HG03439 (cell line): ENCODE results near the gene TAMALIN.

ENCODE experiments used
- ATAC-seq: cut with Tn5 transposase; IDR thresholded peaks from one replicate; pipeline ENCODE4 v1.9.1; 2021; ENCODE audit warnings: mild to moderate bottlenecking, moderate library complexity; ENCODE audit not compliant: unreplicated experiment

TAMALIN gene

DNA sequence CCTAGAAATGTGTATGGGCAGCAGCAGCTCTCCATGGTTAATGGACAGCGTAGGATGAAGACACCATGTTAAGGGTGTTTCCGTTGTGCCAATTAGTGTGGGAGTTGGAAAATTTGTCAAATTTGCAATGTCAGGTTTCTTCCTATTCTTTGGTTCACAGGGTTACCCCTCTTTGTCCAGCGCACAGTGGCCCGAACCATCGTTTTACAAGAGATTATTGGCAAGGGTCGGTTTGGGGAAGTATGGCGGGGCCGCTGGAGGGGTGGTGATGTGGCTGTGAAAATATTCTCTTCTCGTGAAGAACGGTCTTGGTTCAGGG, 26.0 kb upstream of the TAMALIN start:
- no peak for ATAC-seq

DNA sequence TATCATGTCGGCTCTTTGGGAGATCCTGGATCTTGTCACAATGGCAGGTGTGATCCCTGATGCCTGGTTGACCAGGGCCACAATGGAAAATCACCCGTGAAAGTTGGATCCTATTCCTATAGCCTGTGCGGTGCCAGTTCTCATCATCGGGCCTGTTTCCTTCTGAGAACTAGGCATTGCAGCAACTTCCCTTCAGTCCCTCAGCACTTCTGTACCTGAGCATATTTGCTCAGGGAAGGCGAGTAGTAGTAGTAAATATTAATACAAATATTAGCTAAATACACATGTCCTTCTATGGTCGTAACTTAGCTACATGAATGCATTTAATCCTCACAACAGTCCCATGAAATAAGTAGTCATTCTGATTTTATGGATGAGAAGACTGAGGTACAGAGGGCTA, 22.1 kb upstream of the TAMALIN start:
- no peak for ATAC-seq

DNA sequence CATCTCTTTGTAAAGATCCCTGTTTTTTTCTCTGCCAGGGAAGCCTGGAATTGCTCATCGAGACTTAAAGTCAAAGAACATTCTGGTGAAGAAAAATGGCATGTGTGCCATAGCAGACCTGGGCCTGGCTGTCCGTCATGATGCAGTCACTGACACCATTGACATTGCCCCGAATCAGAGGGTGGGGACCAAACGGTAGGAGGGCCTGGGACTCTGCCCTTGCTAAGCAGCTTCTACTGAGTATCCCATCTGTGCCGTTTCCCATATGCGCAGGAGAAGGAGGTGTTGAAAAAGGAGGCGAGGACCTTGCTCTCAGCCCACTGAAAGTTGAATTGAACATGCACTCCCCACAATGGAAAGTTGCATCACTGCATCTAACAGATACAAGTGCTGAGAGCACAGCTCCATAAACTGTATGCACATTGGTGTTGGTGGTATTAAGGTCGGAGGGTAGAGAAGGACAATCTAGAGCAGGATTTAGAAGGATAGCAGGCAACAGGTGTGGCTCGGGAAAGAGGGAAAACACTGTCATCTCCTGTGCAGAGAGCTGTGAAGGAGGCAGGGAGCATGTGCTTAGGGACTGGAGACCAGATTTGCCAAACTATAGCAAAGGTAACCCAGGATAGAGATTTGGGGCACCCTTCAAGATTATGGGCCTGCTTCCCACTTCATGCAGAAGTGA, 21.5 kb upstream of the TAMALIN start:
- ATAC-seq, result no peak

DNA sequence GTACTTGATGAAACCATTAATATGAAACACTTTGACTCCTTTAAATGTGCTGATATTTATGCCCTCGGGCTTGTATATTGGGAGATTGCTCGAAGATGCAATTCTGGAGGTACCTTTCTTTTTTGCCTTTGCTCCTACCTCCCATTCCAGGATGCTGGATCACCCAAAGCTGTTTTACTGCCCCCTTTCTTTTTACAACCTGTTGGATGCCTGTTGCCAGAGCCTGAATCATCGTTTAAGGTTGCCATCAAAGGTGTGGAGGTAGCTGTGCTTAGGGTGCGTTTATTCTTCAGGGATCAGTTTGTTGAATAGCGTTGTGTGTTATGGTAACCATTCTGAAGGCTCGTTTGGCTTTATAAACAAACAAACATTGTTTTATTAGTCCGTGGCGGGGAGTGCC, 19.9 kb upstream of the TAMALIN start:
- ATAC-seq, result no peak

DNA sequence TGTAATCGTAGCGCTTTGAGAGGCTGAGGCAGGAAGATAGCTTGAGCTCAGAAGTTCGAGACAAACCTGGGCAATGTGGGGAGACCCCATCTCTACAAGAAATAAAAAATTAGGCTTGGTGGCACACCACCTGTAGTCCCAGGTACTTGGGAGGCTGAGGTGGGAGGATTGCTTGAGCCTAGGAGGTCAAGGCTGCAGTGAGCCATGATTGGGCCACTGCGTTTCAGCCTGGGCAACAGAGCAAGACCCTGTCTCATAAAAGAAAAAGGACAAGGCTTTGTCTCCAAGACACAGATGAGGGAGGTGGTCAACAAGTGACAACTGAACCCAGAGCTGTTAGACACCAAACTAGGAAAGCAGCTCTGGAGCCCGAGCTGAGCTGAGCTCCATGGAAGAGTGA, 14.5 kb upstream of the TAMALIN start:
- no peak for ATAC-seq

DNA sequence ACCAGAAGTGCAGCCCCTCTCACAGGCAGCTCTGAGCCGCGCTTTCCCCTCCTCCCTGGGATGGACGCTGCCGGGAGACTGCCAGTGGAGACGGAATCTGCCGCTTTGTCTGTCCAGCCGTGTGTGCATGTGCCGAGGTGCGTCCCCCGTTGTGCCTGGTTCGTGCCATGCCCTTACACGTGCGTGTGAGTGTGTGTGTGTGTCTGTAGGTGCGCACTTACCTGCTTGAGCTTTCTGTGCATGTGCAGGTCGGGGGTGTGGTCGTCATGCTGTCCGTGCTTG, 12.3 kb upstream of the TAMALIN start:
- no peak for ATAC-seq

DNA sequence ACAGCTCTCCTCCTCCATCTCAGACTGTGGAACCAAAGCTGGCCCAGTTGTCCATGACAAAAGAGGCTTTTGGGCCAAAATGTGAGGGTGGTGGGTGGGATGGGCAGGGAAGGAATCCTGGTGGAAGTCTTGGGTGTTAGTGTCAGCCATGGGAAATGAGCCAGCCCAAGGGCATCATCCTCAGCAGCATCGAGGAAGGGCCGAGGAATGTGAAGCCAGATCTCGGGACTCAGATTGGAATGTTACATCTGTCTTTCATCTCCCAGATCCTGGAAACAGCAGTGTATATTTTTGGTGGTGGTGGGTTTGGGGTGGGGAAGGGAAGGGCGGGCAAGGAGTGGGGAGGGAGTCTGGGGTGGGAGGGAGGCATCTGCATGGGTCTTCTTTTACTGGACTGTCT, 11.8 kb upstream of the TAMALIN start:
- no peak for ATAC-seq

DNA sequence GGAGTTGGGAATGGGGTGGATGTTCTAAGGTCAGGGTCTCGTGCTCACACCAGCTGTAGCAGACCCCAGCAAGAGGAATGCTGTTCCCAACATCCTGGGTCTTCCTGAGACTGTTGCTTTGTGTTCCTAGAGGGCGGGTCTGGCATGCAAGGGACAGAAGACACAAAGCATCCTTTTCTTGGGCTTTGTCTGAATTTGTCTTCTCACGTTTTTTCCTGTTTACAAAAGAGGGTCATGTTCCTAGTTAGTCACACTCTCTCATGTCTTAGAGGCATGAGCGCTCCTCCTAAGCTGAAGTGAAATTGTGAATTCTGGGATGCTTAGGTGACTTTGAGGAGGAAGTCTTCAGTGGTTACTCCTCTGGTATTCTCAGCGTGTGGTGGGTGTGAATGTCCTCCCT, 9.6 kb upstream of the TAMALIN start:
- ATAC-seq, result no peak

DNA sequence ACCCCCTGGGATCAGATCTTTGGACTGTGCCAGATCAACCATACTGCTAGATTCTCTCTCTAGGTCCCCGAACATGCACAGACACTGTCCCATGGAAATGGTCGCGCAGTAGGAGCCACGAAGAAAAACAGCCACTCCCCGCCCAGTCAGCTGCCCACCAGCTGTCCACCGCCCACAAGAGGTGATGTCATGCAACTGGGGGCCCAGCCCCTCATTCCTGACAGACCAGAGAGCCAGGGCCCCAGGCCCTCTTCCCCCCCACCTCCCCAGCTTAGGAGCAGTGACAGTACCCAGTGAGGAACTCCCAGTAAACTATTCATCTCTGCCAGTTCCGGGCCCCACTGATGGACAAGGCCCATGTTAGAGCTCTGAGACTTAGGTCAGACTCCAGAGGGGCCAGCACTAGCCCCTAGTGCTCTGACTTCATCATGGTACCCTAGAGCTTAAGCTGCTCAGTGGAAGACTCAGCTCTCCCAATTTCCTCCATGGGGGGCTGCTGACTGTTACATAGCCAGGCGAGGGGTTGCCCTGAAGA, 3.7 kb upstream of the TAMALIN start:
- no peak for ATAC-seq

DNA sequence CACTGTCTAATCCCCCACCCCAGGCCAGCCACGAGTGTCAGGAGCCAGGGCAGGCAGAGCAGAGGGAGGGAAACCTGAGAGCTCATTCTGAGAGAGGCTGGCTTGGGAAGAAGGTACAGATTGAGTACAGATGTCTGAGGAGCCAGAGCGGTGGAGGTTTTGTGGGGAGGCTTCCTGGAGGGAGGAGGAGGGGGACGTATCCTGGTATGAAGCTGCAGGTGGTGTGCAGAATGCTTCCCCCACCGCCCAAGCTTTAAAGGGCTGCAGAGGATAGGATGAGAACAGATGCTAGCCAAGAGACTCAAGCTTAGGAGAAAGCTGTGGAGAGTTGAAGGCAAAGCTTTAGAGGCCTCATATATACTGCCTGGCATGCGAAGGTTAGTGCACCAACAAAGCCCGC, 3.2 kb upstream of the TAMALIN start:
- no peak for ATAC-seq

DNA sequence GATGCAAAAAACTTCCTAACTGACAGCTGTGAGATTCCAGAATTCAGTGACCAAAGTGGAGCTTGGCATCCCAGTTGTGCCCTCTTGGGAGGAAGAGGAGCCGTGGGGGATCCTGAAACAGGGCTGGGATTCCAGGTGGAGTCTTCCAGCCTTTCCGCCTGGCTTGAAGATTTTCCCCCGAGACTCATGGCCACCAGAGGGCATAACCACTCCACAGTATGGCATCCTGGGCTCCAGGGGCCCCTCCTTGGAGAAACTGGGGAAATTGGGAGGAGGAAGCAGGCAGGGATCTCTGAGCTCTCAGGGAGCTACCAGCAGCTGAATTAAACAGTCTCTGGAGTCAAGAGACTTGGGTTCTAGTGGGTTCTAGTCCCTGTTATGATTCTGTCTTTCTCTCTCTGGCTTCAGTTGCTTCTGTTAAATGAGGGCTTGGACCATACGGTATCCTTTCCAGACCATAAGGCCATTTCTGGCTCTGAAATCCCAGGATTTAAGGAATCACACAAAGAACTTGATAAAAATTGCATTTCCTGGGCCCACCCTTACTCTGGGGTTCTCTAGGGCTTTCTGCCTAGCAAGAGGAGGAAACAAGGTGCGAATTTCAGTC, 2.6 kb upstream of the TAMALIN start:
- ATAC-seq, result no peak

DNA sequence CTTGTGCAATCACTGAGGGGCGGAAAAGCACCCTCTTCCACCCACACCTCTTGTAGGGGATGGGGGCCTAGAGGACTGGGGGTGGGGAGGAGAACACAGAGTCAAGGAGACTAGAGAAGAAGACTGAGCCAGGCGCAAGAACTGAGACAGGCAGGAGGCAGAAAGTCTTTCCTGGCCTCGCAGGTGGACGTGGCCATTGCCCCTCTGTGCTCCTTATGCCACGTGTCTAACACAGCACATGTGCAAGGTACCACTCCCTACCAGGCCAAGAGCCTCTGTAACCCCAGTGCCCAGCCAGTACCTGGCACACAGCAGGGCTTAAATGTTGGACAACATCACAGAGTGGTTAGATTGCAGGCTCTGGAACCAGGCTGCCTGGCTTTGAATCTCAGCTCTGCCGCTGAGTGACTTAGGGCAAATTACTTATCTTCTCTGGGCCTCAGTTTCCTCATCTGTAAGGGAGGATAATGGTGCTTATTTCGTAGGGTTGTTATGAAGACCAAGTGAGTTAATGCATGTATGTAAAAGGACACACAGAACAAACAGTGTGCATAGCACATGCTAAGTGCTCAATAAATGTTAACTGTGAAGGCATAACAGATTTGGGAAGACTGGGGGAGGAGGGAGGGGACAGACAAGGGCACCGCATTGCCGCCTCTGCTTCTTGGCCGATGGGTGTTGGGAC, 1.4 kb upstream of the TAMALIN start:
- no peak for ATAC-seq

DNA sequence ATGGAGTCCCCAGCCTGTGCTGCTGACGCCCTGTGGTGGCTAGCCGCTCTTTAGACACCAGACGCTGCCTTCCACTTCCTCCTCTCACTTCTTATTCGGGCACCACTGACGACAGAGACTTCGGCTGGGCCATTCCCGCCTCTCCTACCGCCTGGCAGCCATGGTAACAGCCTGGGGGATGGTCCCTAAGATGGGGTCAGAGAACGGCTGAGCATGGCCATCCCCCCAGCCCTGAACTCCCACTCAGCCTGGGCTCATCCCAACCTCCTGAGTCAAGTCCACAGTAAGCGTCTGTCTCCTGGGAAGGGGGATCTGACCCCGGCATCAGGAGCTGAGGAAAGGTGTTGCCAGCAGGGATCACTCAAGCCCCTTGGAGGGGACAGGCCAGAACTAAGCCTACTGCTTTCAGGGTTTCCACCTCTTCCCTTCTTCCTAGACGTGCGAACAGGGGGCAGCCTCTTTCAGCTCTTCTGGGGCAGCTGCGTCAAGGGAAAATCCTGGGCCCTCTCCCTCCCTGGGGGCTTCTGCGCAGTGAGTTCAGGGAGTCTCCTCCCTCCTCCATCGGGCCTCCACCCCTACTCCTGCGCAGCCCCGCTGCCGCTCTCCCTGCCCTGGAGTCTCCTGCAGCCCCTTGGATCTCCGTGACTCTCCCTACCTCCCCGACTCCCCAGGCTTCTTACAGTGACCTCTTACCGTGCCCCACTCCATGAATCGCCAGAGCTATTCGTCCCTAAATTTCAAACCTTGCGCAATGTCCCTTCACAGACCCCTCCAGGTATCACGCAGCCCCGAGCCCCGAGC, 643 bp upstream of the TAMALIN start:
- ATAC-seq, result no peak

DNA sequence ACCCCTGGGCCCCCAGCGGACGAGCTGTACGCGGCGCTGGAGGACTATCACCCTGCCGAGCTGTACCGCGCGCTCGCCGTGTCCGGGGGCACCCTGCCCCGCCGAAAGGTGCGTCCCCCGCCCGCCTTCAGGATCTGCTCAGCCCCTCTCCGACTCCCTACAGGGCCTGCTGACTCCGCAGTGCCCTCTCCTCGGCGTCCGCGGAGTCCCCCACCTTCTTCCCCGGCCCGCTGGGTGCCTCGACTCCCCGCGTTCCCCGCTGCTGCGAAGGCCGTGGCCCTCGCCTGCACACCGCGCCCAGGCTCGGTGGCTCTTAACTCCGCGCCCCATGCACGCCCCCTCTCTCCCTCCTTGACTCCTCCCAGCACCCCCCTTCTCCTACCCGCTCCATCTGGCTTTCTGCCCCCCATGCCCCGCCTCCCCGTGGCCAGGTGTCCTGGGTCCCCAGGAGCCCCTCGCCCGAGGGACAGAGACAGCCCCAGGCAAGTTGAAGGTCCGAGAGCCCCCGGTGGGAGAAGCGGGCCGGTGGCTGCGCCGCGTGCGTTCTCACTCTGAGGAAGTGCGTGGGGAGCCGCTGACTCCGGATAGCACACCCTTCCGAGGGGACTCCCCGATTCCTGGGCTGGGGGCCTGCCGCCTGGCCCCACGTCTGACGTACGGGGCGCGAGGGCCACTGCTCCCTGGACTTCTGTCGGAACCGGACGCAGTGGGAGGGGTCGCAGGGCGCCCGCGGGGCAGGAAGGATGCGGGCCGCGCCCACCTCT, 594 bp downstream of the TAMALIN start:
- ATAC-seq, result no peak

DNA sequence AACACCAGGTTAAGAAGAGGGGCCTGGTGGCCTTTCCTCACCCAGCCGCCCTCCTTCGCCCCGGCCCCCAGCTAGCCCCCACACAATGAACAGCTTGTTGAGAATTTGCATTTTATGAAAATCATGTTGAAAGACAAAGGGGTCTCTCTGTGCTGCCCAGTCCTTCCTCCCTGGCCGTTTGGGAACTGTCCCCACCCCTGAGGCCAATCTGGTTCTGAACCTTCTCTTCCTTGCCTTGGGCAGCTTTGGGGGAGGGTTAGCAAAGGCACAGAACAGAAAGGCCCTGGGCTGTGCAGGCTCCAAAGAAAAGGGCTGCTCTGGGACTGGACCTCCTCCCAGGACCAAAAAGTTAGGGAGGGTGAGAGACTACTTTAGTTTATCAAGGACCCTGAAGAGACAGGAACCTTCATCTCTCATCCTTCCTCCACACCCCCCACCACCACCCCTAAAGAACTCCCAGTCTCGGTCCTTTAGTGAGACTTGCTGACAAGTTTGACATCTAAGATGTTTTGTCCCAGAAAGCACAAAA, 1.3 kb downstream of the TAMALIN start:
- no peak for ATAC-seq

DNA sequence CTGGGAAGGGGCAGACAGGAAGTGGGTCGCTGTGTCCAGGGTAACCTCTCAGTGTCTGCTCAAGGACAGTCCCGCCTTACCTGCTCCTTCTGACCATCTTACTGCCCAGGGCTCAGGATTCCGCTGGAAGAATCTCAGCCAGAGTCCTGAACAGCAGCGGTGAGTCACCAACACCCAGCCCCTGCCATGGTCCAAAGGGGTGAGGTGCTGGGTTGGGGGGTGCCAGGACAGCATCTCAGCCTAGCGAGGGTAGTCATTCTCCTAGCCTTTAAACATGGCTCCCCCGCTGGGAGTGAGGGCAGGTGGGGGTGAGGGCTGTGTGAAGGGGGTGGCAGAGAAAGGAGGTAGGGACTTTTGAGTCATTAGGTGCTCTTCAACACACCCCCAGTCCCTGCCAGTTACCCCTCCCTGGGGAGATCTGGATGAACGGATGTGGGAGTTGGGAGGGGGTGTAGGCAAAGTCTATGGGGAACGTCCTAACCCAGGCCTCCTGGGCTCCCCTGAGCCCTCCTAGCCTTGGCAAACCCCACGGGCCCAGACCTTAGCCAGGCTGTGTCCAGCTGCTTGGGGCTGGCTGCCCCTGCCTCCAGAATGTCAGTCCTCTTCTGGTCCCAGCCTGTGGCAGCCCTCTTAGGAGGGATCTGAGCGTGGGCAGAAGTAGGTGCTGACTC, 2.5 kb downstream of the TAMALIN start:
- ATAC-seq, result no peak

DNA sequence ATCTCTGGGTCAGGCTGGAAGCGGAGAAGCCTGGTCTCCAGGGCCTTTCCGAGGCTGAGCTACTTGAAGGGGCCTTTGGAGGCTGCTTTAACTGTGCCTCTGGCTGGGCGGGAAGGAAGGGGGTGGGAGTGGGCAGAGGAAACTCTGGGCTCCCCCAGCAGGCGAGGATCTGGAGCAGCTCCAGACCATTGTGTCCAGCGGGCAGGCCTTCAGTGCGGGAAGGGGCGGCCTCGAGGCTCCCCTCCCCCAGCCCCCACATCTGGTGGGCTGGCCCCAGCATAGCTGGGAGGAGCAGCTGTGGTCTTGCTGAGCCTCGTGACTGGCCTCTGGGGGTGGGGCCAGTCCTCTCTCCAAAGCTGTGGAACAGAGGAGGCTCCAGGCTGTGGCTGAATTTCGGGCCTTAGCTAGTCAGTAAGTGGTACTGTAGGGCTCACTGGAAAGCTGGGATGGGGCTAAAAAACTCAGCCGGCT, 3.4 kb downstream of the TAMALIN start:
- no peak for ATAC-seq

DNA sequence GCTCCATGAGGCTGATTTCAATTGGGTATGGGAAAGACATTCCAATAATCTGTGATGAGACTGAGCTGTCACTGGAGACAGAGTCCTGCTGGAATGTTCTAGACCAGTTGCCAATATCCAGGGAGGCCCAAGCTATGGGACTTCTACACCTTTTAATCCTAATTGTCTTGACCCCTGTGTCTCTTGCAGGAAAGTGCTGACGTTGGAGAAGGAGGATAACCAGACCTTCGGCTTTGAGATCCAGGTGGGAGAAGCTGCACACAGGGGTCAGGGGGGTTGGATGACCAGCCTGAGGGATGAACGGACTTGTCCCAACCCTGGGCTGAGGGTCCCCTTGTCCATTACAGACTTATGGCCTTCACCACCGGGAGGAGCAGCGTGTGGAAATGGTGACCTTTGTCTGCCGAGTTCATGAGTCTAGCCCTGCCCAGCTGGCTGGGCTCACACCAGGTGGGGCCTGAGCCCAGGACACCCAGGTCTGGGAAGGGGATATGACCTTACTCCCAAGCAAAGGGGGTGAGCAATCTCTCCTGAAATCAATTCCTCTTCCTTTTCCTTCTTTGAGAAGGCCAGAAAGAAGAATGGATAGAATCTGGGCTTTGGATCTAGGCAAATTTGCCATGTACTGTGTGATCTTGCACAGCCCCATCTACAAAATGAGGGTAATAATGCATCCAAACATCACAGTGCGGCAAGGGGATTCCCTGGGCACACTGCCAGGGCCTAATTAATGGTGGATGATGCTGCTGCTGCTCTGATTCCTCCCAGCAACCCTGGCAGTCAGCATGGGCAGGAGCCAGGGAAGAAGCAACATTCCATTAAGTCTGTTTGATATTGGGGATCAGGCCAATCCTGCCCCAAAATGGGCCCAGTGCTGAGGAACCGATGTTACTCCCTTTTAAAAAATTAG, 4.2 kb downstream of the TAMALIN start:
- no peak for ATAC-seq

DNA sequence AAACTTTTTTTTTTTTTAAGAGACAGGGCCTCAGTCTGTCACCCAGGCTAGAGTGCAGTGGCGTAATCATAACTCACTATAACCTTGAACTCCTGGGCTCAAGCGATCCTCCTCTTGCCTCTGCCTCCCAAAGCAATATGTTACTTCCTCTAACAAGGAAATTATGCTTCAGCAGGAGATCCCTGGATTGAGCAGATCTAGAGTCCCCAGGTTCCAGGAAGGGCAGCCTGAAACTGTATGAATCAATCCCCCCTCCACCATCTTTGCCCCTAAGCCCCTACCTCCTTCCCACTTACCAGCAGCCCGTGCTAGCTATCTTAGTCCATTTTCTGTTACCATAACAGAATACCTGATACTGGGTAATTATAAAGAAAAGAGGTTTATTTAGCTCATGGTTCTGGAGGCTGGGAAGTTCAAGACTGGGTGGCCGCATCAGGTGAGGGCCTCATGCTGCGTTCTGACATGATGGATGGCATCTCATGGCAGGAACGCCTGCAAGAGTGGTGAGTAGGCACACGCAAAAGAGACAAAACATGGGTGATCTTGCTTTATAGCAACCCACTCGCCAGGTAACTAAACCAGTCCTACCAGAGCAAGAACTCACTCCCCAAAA, 5.0 kb downstream of the TAMALIN start:
- ATAC-seq, result no peak
